NCI-H187 (cell line): ENCODE results near the gene LTF.
"Not testable (repeated sequence)": the region's sequence is repeated elsewhere in the genome, so short reads cannot be mapped to it uniquely, and the experiment has no call there.

Experiments used
- DNase-seq, 2 experiments: peaks; one replicate each; lab custom pipeline; 2025; lab: John Stamatoyannopoulos, UW

The LTF gene

GRCh38 chr3:46393554-46394434 lies 70.9 kb downstream of the LTF start:
- no peak for DNase-seq

- DNase-seq = no peak
Observed at GRCh38 chr3:46393011-46393410, 71.7 kb downstream of the LTF start.

- DNase-seq = not testable (repeated sequence)
Observed at GRCh38 chr3:46391526-46391925, 73.2 kb downstream of the LTF start.

GRCh38 chr3:46389306-46389705 lies 75.4 kb downstream of the LTF start:
- DNase-seq = no peak

GRCh38 chr3:46388847-46389246 lies 75.9 kb downstream of the LTF start:
- DNase-seq = not testable (repeated sequence)

GRCh38 chr3:46386205-46386604 lies 78.5 kb downstream of the LTF start:
- no peak for DNase-seq
